MG63 (cell line): Measurements from ENCODE around the gene ITGB1. TPM values are rescaled to one million over a fixed set of nuclear protein-coding genes. Genes with fewer than 3 reads are reported as not detected.
"Not testable (repeated sequence)": the region's sequence is repeated elsewhere in the genome, so short reads cannot be mapped to it uniquely, and the experiment has no call there.

Experiments
- DNase-seq: peaks from one replicate; pipeline ENCODE4 v3.0.0-alpha.2; 2020
- H3K27me3 ChIP-seq: fragments of 250-450 bp; sonication (Bioruptor Pico); 2 replicates; pipeline ENCODE4 v1.5.1; 2020; ENCODE audit warnings: mild to moderate bottlenecking, moderate library complexity
- H3K36me3 ChIP-seq: fragments of 250-450 bp; sonication (Bioruptor Pico); 2 replicates; pipeline ENCODE4 v1.5.1; 2020; ENCODE audit warnings: mild to moderate bottlenecking, moderate library complexity
- H3K4me3 ChIP-seq: fragments of 250-450 bp; sonication (Bioruptor Pico); 2 replicates; pipeline ENCODE4 v1.5.1; 2020; ENCODE audit warnings: mild to moderate bottlenecking, moderate library complexity
- H3K9me3 ChIP-seq: fragments of 250-450 bp; sonication (Bioruptor Pico); 2 replicates; pipeline ENCODE4 v1.5.1; 2020; ENCODE audit warnings: mild to moderate bottlenecking, moderate library complexity
- total RNA-seq: library from RNA; depleted of rRNA; stranded (reverse); fragments of >200 nt; shearing (Covaris generic); gene quantifications from 2 replicates; pipeline ENCODE4 v1.2.3, GENCODE V29; 2014; ENCODE audit warnings: low replicate concordance

ITGB1 gene
- total RNA-seq, 1 experiment from 2014 or later = 715 TPM

GRCh38 chr10:32982911-32983909 is 25.2 kb upstream of the ITGB1 start:
- no peaks in the 10 kb centered on the region for H3K36me3 ChIP-seq
- peak; percentile 90 for DNase-seq
- H3K4me3 ChIP-seq = no peak overlapping the region
- no peaks in the 10 kb centered on the region for H3K9me3 ChIP-seq
- no peaks in the 10 kb centered on the region for H3K27me3 ChIP-seq

- DNase-seq = peak; percentile 89
- Histone ChIP-seq H3K9me3 (no peaks in the 10 kb centered on the region), H3K4me3 (no peak overlapping the region), H3K27me3 (no peaks in the 10 kb centered on the region), H3K36me3 (no peaks in the 10 kb centered on the region)
Measured at GRCh38 chr10:32982293-32982709, 24.3 kb upstream of the ITGB1 start.

GRCh38 chr10:32981760-32982159 is 23.7 kb upstream of the ITGB1 start:
- H3K27me3 ChIP-seq = no peaks in the 10 kb centered on the region
- DNase-seq = peak; percentile 53
- H3K36me3 ChIP-seq = no peaks in the 10 kb centered on the region
- no peak overlapping the region for H3K4me3 ChIP-seq
- H3K9me3 ChIP-seq = no peaks in the 10 kb centered on the region

GRCh38 chr10:32980558-32981468 is 22.8 kb upstream of the ITGB1 start:
- Histone ChIP-seq H3K4me3 (peak overlapping the region; percentile 28), H3K9me3 (no peaks in the 10 kb centered on the region), H3K36me3 (no peaks in the 10 kb centered on the region), H3K27me3 (no peaks in the 10 kb centered on the region)
- DNase-seq = peak; percentile 100

- H3K36me3 ChIP-seq = no peaks in the 10 kb centered on the region
- H3K27me3 ChIP-seq = no peaks in the 10 kb centered on the region
- peak overlapping the region; percentile 28 for H3K4me3 ChIP-seq
- no peaks in the 10 kb centered on the region for H3K9me3 ChIP-seq
- DNase-seq = no peak
Measured at GRCh38 chr10:32980242-32980557, 22.2 kb upstream of the ITGB1 start.

- not testable (repeated sequence) for H3K36me3 ChIP-seq, H3K4me3 ChIP-seq, DNase-seq, H3K9me3 ChIP-seq, H3K27me3 ChIP-seq
Measured at GRCh38 chr10:32979719-32980118, 21.7 kb upstream of the ITGB1 start.

GRCh38 chr10:32979041-32979440 is 21.0 kb upstream of the ITGB1 start:
- DNase-seq = no peak
- Histone ChIP-seq H3K4me3 (no peak overlapping the region), H3K9me3 (no peaks in the 10 kb centered on the region), H3K27me3 (no peaks in the 10 kb centered on the region), H3K36me3 (no peaks in the 10 kb centered on the region)

GRCh38 chr10:32977846-32978809 is 20.1 kb upstream of the ITGB1 start:
- H3K27me3 ChIP-seq, H3K9me3 ChIP-seq, H3K4me3 ChIP-seq, H3K36me3 ChIP-seq, DNase-seq: not testable (repeated sequence)

GRCh38 chr10:32976338-32976737 is 18.3 kb upstream of the ITGB1 start:
- Histone ChIP-seq H3K4me3 (no peak overlapping the region), H3K27me3 (no peaks in the 10 kb centered on the region), H3K36me3 (no peaks in the 10 kb centered on the region), H3K9me3 (no peaks in the 10 kb centered on the region)
- DNase-seq = no peak

GRCh38 chr10:32972929-32973328 is 14.9 kb upstream of the ITGB1 start:
- no peaks in the 10 kb centered on the region for H3K9me3 ChIP-seq
- no peak for DNase-seq
- no peak overlapping the region for H3K4me3 ChIP-seq
- no peaks in the 10 kb centered on the region for H3K36me3 ChIP-seq
- no peaks in the 10 kb centered on the region for H3K27me3 ChIP-seq

GRCh38 chr10:32972460-32972859 is 14.4 kb upstream of the ITGB1 start:
- Histone ChIP-seq H3K4me3 (no peak overlapping the region), H3K9me3 (no peaks in the 10 kb centered on the region), H3K27me3 (no peaks in the 10 kb centered on the region), H3K36me3 (no peaks in the 10 kb centered on the region)
- DNase-seq = no peak

- no peak for DNase-seq
- Histone ChIP-seq H3K36me3 (no peaks in the 10 kb centered on the region), H3K27me3 (no peaks in the 10 kb centered on the region), H3K9me3 (no peaks in the 10 kb centered on the region), H3K4me3 (no peak overlapping the region)
Measured at GRCh38 chr10:32971536-32972091, 13.6 kb upstream of the ITGB1 start.

- no peak for DNase-seq
- no peaks in the 10 kb centered on the region for H3K36me3 ChIP-seq
- H3K27me3 ChIP-seq = no peaks in the 10 kb centered on the region
- H3K9me3 ChIP-seq = no peaks in the 10 kb centered on the region
- H3K4me3 ChIP-seq = no peak overlapping the region
Measured at GRCh38 chr10:32970910-32971309, 12.9 kb upstream of the ITGB1 start.

GRCh38 chr10:32964270-32964669 is 6.2 kb upstream of the ITGB1 start:
- H3K9me3 ChIP-seq = no peaks in the 10 kb centered on the region; the same call in 1 of the 2 replicates
- DNase-seq = no peak
- no peaks in the 10 kb centered on the region for H3K27me3 ChIP-seq
- no peaks in the 10 kb centered on the region for H3K36me3 ChIP-seq
- no peak overlapping the region for H3K4me3 ChIP-seq

GRCh38 chr10:32963096-32963495 is 5.1 kb upstream of the ITGB1 start:
- H3K9me3 ChIP-seq = no peaks in the 10 kb centered on the region; the same call in 1 of the 2 replicates
- H3K27me3 ChIP-seq = no peaks in the 10 kb centered on the region
- no peak overlapping the region for H3K4me3 ChIP-seq
- no peak for DNase-seq
- no peaks in the 10 kb centered on the region for H3K36me3 ChIP-seq

- no peak for DNase-seq
- Histone ChIP-seq H3K4me3 (no peak overlapping the region), H3K36me3 (no peaks in the 10 kb centered on the region), H3K27me3 (no peaks in the 10 kb centered on the region), H3K9me3 (no peaks in the 10 kb centered on the region; the same call in 1 of the 2 replicates)
Measured at GRCh38 chr10:32962521-32962920, 4.5 kb upstream of the ITGB1 start.
